Lower lobe of right lung (tissue), 2 donors: ENCODE data around the gene SZT2. TPM values are rescaled to one million over a fixed set of nuclear protein-coding genes. Genes with fewer than 3 reads are reported as not detected.

Source experiments
- ATAC-seq, 2 donors: fragments of 200-7000 bp; cut with Tn5 transposase; one replicate each; pipeline ENCODE4 v1.9.1; 2020 to 2022; ENCODE audit warnings: mild to moderate bottlenecking in 2 of 2, moderate library complexity in 2 of 2
- DNase-seq: peaks from one replicate; pipeline ENCODE4 v3.0.0-alpha.2; 2020
- H3K27ac ChIP-seq: fragments of 200-600 bp; one replicate; pipeline ENCODE4 v1.8.0; 2022
- H3K27me3 ChIP-seq: fragments of 200-600 bp; one replicate; pipeline ENCODE4 v1.8.0; 2022; ENCODE audit warnings: low read depth
- H3K36me3 ChIP-seq: fragments of 200-600 bp; one replicate; pipeline ENCODE4 v1.8.0; 2022; ENCODE audit warnings: mild to moderate bottlenecking
- H3K4me1 ChIP-seq: fragments of 200-600 bp; one replicate; pipeline ENCODE4 v1.8.0; 2022
- H3K4me3 ChIP-seq: fragments of 200-600 bp; one replicate; pipeline ENCODE4 v1.8.0; 2022; ENCODE audit warnings: mild to moderate bottlenecking
- H3K9me3 ChIP-seq: fragments of 200-600 bp; one replicate; pipeline ENCODE4 v1.8.0; 2022
- CTCF ChIP-seq: fragments of 200-600 bp; IDR thresholded peaks from one replicate; pipeline ENCODE4 v1.8.0; 2022; ENCODE audit warnings: antibody characterized with exemption, mild to moderate bottlenecking
- intact Hi-C: fragments of 100-400 bp; cut with DNase I; formaldehyde crosslinking; loops from one replicate; pipeline ENCODE4 v1.11.0; 2022
- total RNA-seq: library from RNA; stranded (reverse); fragmentation: NEBNext Ultra II Directional; extraction: Animal tissue kit (Norgen Biotek cat#: 25700); gene quantifications from one replicate; pipeline ENCODE4 v1.2.1, GENCODE V29; 2021
- donor health status: DM: no; HTN: yes; CAD: no; lungs with severe emphysema.

Gene SZT2
- total RNA-seq, 1 donor from 2014 or later: 71.5 TPM

- ATAC-seq: no peak
- H3K36me3 ChIP-seq: peaks cover 99% of the 10 kb centered on the region
Measured at GRCh38 chr1:43441166-43441893, 51.6 kb downstream of the SZT2 start.

GRCh38 chr1:43441894-43442637, 52.4 kb downstream of the SZT2 start:
- H3K4me1 ChIP-seq: peaks cover under 1% of the 10 kb centered on the region
- H3K36me3 ChIP-seq: peaks cover 99% of the 10 kb centered on the region
- no peak overlapping the region for H3K27ac ChIP-seq

More at GRCh38 chr1:43441166-43441893, 51.6 kb downstream of the SZT2 start:
- TF ChIP-seq CTCF: no peak
- Histone ChIP-seq H3K27ac (no peak overlapping the region), H3K4me1 (peaks cover 8% of the 10 kb centered on the region), H3K27me3 (no peaks in the 10 kb centered on the region), H3K4me3 (no peak overlapping the region), H3K9me3 (no peaks in the 10 kb centered on the region)
- no peak for DNase-seq
- intact Hi-C loops: no loop called here

GRCh38 chr1:43442756-43443155, 53.1 kb downstream of the SZT2 start:
- DNase-seq: no peak

More at GRCh38 chr1:43441894-43442637, 52.4 kb downstream of the SZT2 start:
- no peaks in the 10 kb centered on the region for H3K9me3 ChIP-seq
- no peaks in the 10 kb centered on the region for H3K27me3 ChIP-seq
- H3K4me3 ChIP-seq: no peak overlapping the region
- DNase-seq (no peak), ATAC-seq (no peak)
- TF ChIP-seq CTCF: no peak
- intact Hi-C loops: no loop called here

GRCh38 chr1:43443197-43443946, 53.7 kb downstream of the SZT2 start:
- intact Hi-C loops: no loop called here
- ATAC-seq: no peak
- no peak overlapping the region for H3K27ac ChIP-seq
- no peaks in the 10 kb centered on the region for H3K4me1 ChIP-seq
- no peaks in the 10 kb centered on the region for H3K9me3 ChIP-seq
- H3K27me3 ChIP-seq: no peaks in the 10 kb centered on the region
- no peak for TF ChIP-seq CTCF
- no peak for DNase-seq
- H3K4me3 ChIP-seq: no peak overlapping the region
- H3K36me3 ChIP-seq: peaks cover 100% of the 10 kb centered on the region

More at GRCh38 chr1:43442756-43443155, 53.1 kb downstream of the SZT2 start:
- Histone ChIP-seq H3K4me3 (no peak overlapping the region), H3K27ac (no peak overlapping the region), H3K4me1 (no peaks in the 10 kb centered on the region), H3K27me3 (no peaks in the 10 kb centered on the region), H3K9me3 (no peaks in the 10 kb centered on the region), H3K36me3 (peaks cover 100% of the 10 kb centered on the region)
- no peak for TF ChIP-seq CTCF
- intact Hi-C loops: no loop called here
- ATAC-seq: no peak

- intact Hi-C loops: no loop called here
- no peak overlapping the region for H3K27ac ChIP-seq
- no peak for ATAC-seq
- H3K36me3 ChIP-seq: peaks cover 100% of the 10 kb centered on the region
- H3K4me1 ChIP-seq: no peaks in the 10 kb centered on the region
- no peaks in the 10 kb centered on the region for H3K9me3 ChIP-seq
- no peak for DNase-seq
- no peaks in the 10 kb centered on the region for H3K27me3 ChIP-seq
- TF ChIP-seq CTCF: no peak
- H3K4me3 ChIP-seq: no peak overlapping the region
Measured at GRCh38 chr1:43444151-43444828, 54.6 kb downstream of the SZT2 start.
